ENCODE results near the gene NOC2L. TPM values are rescaled to one million over a fixed set of nuclear protein-coding genes. Genes with fewer than 3 reads are reported as not detected.

The NOC2L gene
- total RNA-seq, 4 donors from 2014 or later = 21.8 to 58.8 (median 37.5) TPM

DNA sequence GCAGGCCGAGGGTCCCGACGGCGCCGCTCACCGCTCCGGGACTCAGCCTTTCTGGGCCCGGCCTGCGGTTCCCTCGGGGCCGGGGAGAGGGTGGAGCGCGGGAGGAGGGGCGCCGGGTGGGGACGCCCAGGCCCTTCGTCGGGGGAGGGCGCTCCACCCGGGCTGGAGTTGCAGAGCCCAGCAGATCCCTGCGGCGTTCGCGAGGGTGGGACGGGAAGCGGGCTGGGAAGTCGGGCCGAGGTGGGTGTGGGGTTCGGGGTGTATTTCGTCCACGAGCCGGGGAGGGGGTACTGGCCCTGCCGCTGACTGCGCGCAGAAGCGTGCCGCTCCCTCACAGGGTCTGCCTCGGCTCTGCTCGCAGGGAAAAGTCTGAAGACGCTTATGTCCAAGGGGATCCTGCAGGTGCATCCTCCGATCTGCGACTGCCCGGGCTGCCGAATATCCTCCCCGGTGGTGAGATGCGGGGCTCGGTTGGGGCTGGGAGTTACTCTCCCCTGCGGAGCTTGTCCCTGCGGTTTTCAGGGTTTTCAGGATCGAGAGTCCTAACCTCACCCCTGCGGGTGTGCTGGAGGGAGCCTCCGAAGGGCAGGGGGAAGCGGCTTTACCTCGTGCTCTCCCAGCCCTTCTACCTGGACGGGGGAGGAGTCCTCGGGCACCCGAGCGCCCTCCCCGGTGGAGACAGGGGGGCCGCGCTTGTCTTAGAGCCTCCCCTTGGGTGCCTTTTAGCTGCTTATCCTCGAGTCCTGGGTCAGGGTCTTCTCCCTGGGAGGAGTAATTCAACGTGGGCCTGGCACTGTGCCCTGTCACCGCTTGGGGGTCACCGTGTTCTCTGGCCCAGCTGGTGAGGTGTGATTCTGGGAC is 33.3 kb downstream of the NOC2L start:
- no peak overlapping the region for H3K27ac ChIP-seq
- TF ChIP-seq CTCF (IDR thresholded peaks at IDR 0.05) = no peak
- TF ChIP-seq POLR2A (IDR thresholded peaks at IDR 0.05) = peak in 1 of 2 donors; percentile 33
- intact Hi-C loops (cut with DNase I; ENCODE audit: low total_unique reads) = no loop called here
- no peaks in the 10 kb centered on the region for H3K27me3 ChIP-seq
- peak in 1 of 2 donors; percentile 70 for DNase-seq
- H3K4me1 ChIP-seq = peaks cover 9 to 43% of the 10 kb centered on the region in 2 donors
- H3K4me3 ChIP-seq = peak overlapping the region in 1 of 2 donors; percentile 40
- no peaks in the 10 kb centered on the region for H3K9me3 ChIP-seq
- H3K36me3 ChIP-seq = no peaks in the 10 kb centered on the region

DNA sequence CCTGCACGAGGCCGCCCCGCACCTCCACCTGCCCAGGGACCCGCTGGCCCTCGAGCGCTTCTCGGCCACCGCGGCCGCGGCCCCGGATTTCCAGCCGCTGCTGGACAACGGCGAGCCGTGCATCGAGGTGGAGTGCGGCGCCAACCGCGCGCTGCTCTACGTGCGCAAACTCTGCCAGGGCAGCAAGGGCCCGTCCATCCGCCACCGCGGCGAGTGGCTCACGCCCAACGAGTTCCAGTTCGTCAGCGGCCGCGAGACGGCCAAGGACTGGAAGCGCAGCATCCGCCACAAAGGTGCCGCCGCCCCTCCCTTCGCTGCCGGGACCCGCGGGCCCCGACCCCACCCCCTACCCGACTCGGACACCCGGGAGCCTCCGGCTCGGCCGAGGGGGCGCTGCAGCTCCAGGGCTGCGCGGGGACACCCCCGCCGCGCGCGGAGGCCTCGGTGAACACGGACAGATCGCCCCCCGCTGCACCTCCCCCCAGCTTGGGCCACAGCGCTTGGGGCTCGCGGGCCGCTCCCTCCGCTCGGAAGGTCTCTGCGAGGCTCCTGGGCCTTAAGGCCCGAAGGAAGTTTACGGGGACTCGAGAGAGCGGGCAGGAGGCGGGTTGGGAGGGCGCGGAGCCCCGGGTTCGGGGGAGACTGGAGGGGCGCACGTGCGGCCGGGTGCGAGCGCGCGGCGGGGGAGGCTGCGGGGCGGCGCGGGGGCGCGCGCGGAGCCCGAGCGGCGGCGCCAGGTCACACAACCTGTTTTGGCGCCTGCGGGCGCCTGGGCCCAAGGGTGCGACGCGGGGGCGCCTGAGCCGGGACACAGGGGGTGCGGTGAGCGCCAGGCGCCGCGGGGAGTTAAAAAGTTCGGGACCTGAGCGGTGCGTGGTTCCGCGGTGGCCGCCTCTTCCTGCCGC is 34.1 kb downstream of the NOC2L start:
- Histone ChIP-seq H3K4me3 (peak overlapping the region; percentile 13 to 40), H3K4me1 (peaks cover 10 to 48% of the 10 kb centered on the region in 2 donors), H3K9me3 (no peaks in the 10 kb centered on the region), H3K27ac (no peak overlapping the region), H3K27me3 (no peaks in the 10 kb centered on the region), H3K36me3 (no peaks in the 10 kb centered on the region)
- DNase-seq = peak in 1 of 2 donors; percentile 64
- no peak for TF ChIP-seq CTCF (IDR thresholded peaks at IDR 0.05)
- TF ChIP-seq POLR2A (IDR thresholded peaks at IDR 0.05) = no peak
- intact Hi-C loops (cut with DNase I; ENCODE audit: low total_unique reads) = no loop called here

- DNase-seq = no peak
- Histone ChIP-seq H3K36me3 (no peaks in the 10 kb centered on the region), H3K4me3 (peak overlapping the region; percentile 13 to 40), H3K4me1 (peaks cover 10 to 48% of the 10 kb centered on the region in 2 donors), H3K27me3 (no peaks in the 10 kb centered on the region), H3K27ac (no peak overlapping the region), H3K9me3 (no peaks in the 10 kb centered on the region)
- TF ChIP-seq POLR2A (IDR thresholded peaks at IDR 0.05) (no peak), CTCF (IDR thresholded peaks at IDR 0.05) (no peak)
- intact Hi-C loops (cut with DNase I; ENCODE audit: low total_unique reads) = no loop called here
Observed at GRCh38 chr1:923991-924655, 34.9 kb downstream of the NOC2L start.

- H3K36me3 ChIP-seq = no peaks in the 10 kb centered on the region
- intact Hi-C loops (cut with DNase I; ENCODE audit: low total_unique reads) = no loop called here
- no peak for TF ChIP-seq POLR2A (IDR thresholded peaks at IDR 0.05)
- no peak for TF ChIP-seq CTCF (IDR thresholded peaks at IDR 0.05)
- no peaks in the 10 kb centered on the region for H3K27me3 ChIP-seq
- H3K9me3 ChIP-seq = no peaks in the 10 kb centered on the region
- H3K4me1 ChIP-seq = peaks cover 10 to 48% of the 10 kb centered on the region in 2 donors
- no peak within 1 kb of the TSS for H3K27ac ChIP-seq
- H3K4me3 ChIP-seq = peak within 1 kb of the TSS; percentile 13 to 40
- peak; percentile 74 to 87 for DNase-seq
Observed at GRCh38 chr1:923131-923990, 35.7 kb downstream of the NOC2L start, which contains the start of gene SAMD11. TSS of gene SAMD11 (plus strand) at chr1:923923. CDS start at chr1:924432, 509 bp downstream.
